Measurements from ENCODE around the gene SMARCB1. TPM values are rescaled to one million over a fixed set of nuclear protein-coding genes. Genes with fewer than 3 reads are reported as not detected.

SMARCB1 gene
- total RNA-seq, 1 experiment from 2014 or later: 88.2 TPM

DNA sequence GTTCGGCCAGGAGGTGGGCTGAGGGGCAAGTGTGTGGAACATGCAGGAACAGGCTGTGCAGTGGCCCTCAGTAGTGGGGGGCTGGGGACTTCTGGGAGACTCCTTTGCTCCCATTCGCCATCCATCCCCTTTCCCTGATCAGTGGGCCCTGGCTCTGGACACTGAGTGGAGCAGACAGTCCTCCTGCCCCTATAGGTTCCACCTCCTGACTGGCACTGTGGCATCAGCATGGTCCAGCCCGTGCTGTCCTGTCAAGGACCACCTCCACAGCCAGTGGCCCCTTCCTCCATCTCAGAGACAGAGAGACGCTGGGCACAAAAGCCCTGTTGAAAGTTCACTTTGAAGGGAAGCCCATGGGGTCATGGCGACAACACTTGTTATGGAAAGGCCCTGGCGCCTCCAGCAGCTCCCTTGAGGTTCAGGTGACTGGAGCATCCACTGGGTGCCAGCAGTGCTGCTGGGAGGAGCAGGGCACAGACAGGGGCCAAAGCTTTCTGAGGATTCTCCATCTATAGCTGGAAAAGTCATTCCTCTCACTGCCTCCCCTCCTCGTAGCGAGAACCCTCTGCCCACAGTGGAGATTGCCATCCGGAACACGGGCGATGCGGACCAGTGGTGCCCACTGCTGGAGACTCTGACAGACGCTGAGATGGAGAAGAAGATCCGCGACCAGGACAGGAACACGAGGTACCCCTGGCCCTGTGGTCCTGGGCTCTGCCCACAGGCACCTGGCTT, 46.4 kb downstream of the SMARCB1 start:
- no TSS peak for BruUV-seq (replicated peaks)
- no peak overlapping the region for H3K27ac Mint-ChIP-seq (ENCODE audit: unreplicated experiment)
- H3K9me3 Mint-ChIP-seq (ENCODE audit: low read depth, unreplicated experiment): no peaks in the 10 kb centered on the region

GRCh38 chr22:23833911-23834317, 47.1 kb downstream of the SMARCB1 start:
- Mint-ChIP-seq H3K4me3 (ENCODE audit: low read depth, unreplicated experiment) (no peak overlapping the region), H3K27ac (ENCODE audit: unreplicated experiment) (no peak overlapping the region), H3K36me3 (ENCODE audit: insufficient read depth, unreplicated experiment) (peaks cover 42% of the 10 kb centered on the region), H3K27me3 (ENCODE audit: unreplicated experiment) (peaks cover 10% of the 10 kb centered on the region), H3K4me1 (ENCODE audit: low read depth, unreplicated experiment) (peaks cover 14% of the 10 kb centered on the region), H3K9me3 (ENCODE audit: low read depth, unreplicated experiment) (no peaks in the 10 kb centered on the region)
- no TSS peak for BruUV-seq (replicated peaks)
- DNase-seq: no peak
- intact Hi-C loops (cut with micrococcal nuclease; ENCODE audit: unreplicated experiment): loop anchor here (10.0 kb wide), 1 partner anchor 49 kb away; the partner anchor contains the start of gene SMARCB1
- no peak for TF ChIP-seq CTCF (IDR thresholded peaks at IDR 0.05; ENCODE audit: unreplicated experiment)
- CTCF ChIA-PET: no interaction called here

More for the DNA sequence above, 46.4 kb downstream of the SMARCB1 start:
- Mint-ChIP-seq H3K4me3 (ENCODE audit: low read depth, unreplicated experiment) (no peak overlapping the region), H3K4me1 (ENCODE audit: low read depth, unreplicated experiment) (peaks cover 6% of the 10 kb centered on the region), H3K36me3 (ENCODE audit: insufficient read depth, unreplicated experiment) (peaks cover 35% of the 10 kb centered on the region), H3K27me3 (ENCODE audit: unreplicated experiment) (peaks cover 2% of the 10 kb centered on the region)
- CTCF ChIA-PET: interaction anchor here (0.5 kb wide), 1 partner anchor 35 kb away, joined by 3 read pairs; no protein-coding TSS in a partner anchor
- no peak for DNase-seq
- intact Hi-C loops (cut with micrococcal nuclease; ENCODE audit: unreplicated experiment): loop anchor here (10.0 kb wide), 1 partner anchor 48 kb away; the partner anchor contains the start of gene SMARCB1
- TF ChIP-seq CTCF (IDR thresholded peaks at IDR 0.05; ENCODE audit: unreplicated experiment): no peak

DNA sequence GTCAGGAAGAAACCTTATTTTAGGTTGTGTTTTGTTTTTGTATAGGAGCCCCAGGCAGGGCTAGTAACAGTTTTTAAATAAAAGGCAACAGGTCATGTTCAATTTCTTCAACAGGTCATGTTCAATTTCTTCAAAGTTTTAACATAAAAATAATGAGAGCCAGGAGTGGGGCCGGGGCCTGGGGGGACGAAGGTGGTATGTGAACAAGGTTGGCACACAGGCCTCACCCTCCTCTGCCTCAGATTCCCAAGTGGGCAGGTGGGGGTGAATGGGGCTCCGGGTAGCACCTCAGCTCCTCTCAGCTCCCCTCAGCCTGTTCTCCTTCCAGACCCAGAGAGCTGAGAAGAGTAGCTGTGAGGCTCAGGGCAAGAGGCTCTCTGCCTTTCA, 47.6 kb downstream of the SMARCB1 start:
- intact Hi-C loops (cut with micrococcal nuclease; ENCODE audit: unreplicated experiment): loop anchor here (10.0 kb wide), 1 partner anchor 50 kb away; the partner anchor contains the start of gene SMARCB1
- DNase-seq: no peak
- CTCF ChIA-PET: no interaction called here
- no TSS peak for BruUV-seq (replicated peaks)
- H3K4me3 Mint-ChIP-seq (ENCODE audit: low read depth, unreplicated experiment): no peak overlapping the region
- peaks cover 15% of the 10 kb centered on the region for H3K27me3 Mint-ChIP-seq (ENCODE audit: unreplicated experiment)
- H3K4me1 Mint-ChIP-seq (ENCODE audit: low read depth, unreplicated experiment): peaks cover 18% of the 10 kb centered on the region
- H3K9me3 Mint-ChIP-seq (ENCODE audit: low read depth, unreplicated experiment): no peaks in the 10 kb centered on the region
- no peak for TF ChIP-seq CTCF (IDR thresholded peaks at IDR 0.05; ENCODE audit: unreplicated experiment)
- peaks cover 47% of the 10 kb centered on the region for H3K36me3 Mint-ChIP-seq (ENCODE audit: insufficient read depth, unreplicated experiment)
- H3K27ac Mint-ChIP-seq (ENCODE audit: unreplicated experiment): no peak overlapping the region

DNA sequence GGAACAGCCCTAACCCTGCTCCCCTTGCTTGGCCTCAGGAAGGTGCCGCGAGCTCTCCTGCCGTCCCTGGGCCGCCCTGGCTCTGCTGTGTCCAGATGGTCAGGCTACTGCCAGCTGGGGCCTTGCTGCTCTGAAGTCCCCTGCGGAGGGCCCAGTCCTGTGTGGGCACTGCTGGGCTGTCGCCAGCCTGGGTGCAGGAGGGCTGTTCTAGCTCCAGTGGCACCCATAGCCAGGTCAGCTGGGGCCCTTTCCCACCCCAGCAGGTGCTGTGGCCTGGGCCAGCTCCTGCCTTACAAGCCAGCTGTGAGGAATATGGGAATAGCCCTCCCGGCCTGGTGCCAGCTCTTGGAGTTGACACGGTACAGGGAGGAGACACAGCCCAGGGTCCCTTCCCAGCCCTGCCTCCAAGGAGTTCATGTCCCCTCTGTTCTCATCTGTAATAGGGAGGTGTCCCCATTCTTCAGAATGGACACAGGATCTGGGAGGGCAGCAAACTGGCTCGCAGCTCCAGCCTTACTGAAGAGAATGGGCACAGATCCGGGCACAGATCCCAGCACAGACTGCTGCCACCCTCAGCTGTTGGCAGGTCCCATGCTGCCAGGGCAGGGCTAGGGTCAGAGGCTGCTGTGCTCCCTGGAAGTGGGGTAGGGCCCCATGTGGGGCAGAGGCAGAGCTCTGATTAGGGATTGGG, 48.2 kb downstream of the SMARCB1 start:
- no peak for TF ChIP-seq CTCF (IDR thresholded peaks at IDR 0.05; ENCODE audit: unreplicated experiment)
- no TSS peak for BruUV-seq (replicated peaks)
- Mint-ChIP-seq H3K4me1 (ENCODE audit: low read depth, unreplicated experiment) (peaks cover 23% of the 10 kb centered on the region), H3K4me3 (ENCODE audit: low read depth, unreplicated experiment) (no peak overlapping the region), H3K27me3 (ENCODE audit: unreplicated experiment) (peaks cover 20% of the 10 kb centered on the region), H3K36me3 (ENCODE audit: insufficient read depth, unreplicated experiment) (peaks cover 48% of the 10 kb centered on the region), H3K9me3 (ENCODE audit: low read depth, unreplicated experiment) (no peaks in the 10 kb centered on the region), H3K27ac (ENCODE audit: unreplicated experiment) (no peak overlapping the region)
- CTCF ChIA-PET: interaction anchor here (0.6 kb wide), 1 partner anchor 266 kb away, joined by 3 read pairs; no protein-coding TSS in a partner anchor
- intact Hi-C loops (cut with micrococcal nuclease; ENCODE audit: unreplicated experiment): loop anchor here (10.0 kb wide), 1 partner anchor 50 kb away; the partner anchor contains the start of gene SMARCB1
- DNase-seq: no peak
